NCI-H526 (cell line): ENCODE results near the gene PGA5.
A peak's percentile ranks its signal among the peaks of the same experiment; 100 is the strongest.
"Not testable (repeated sequence)": the region's sequence is repeated elsewhere in the genome, so short reads cannot be mapped to it uniquely, and the experiment has no call there.

Source experiments
- DNase-seq, 2 experiments: peaks; one replicate each; lab custom pipeline; 2025; lab: John Stamatoyannopoulos, UW

The PGA5 gene

DNA sequence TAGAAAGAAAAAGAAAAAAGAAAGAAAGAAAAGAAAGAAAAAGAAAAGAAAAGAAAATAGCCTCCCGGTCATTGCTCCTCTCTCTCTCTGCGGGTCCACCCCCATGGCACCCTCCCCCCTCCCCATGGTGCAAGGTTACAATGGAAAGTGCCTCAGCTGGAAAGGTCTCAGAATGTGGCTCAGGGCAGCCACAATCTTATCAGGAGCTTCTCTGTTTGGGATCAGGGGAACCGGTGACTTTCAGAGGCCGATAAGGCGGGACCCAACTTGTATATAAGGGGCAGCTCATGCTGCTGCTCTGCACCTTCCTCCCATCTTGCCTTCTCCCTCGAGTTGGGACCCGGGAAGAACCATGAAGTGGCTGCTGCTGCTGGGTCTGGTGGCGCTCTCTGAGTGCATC, at the start of gene PGA5:
TSS of gene PGA5 (plus strand) at position 301 of the 400 bp plus-strand sequence. CDS start at position 353, 52 bp downstream.
- not testable (repeated sequence) for DNase-seq

DNA sequence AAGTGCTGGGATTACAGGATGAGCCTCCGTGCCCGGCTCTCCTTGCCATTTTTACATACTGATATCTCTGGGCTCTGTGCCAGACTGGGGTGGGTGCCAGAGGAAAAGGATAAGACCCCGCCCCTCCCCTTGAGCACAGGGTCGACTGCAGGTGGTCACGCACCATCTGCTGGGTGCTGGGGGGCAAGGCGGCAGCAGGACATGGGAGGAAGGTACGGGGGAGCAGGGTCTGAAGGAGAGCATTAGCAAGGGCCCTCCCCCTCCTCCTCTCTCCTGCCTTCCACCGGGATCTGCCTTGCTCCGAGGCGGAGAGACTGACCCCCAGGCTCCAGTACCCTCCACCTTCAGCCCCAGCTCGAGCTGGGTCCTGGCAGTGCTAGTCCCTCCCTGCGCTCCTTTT, 47.4 kb upstream of the PGA5 start:
- no peak for DNase-seq

DNA sequence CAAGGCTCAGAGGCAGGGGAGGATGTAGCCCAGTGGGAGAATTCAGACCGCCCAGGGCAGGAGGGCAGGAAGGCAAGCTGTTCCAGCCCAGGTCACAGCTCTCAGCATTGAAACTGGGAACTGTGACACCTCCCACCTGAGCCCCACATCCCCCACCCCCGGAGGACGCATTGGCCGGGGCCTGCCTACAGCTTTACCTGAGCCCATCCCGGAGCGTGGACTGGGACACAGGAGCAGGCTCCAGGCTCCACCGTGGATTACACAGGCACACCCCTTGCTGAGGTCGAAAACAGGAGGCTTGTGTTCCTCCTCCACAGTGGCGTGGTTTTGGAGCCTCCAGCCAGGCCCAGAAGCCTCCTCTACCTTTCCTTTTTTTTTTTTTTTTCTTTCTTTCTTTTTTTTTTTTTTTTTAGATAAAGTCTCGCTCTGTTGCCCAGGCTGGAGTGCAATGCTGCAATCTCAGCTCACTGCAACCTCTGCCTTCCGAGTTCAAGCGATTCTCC, 46.8 kb upstream of the PGA5 start:
- no peak for DNase-seq

DNA sequence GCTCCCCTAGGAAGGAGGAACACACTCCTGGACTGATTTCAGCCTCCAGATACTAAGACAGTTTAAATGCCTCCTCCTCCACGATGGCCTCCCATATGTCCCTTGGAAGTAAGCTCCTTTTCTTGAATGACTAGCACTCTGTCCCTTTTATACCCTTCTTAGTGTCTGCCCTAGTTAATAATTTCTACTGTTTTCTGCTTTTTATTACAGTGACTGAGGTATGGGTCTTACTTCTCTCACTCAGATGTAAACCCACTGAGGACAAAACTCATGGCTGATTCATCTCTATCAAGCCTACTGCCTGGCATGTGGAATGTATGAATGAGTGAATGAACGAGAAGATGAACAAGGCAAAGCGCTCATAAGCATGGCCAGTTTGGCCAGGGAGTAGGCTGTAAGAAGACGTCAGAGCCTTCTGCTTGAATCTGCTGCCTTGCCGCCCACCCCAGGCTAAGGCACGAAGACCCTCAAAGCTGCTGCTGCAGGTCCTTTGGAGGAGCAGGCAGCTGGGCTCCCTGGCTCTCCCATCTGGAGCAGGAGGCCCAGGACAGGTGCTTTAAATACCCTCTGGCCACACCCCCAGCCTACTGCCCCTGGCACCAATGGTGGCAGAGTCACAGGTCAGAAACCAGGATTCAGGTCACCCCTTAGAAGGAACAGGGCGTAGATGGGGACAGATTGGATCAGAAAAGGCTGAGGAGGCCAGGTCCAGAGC, 45.8 kb upstream of the PGA5 start:
- DNase-seq, result no peak

DNA sequence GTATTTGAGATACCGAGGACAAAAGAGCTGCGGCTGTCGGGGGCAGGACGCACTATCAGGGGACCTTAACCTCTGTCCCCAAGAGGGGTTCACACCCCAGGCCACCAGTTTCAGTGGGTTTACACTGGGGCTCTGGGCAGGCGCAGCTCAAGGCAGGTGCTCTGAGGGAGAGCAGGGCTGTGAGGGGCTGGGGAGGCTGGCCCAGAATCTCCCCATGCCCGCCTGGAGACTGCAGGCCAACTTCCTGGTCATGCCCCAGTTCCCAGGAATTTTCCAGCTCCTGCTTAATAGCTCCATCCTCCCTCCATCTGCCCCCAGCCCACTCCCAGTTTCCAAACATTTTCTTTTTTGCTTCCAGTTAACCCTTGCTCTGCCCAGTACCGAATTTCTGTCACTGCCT, 45.3 kb upstream of the PGA5 start:
- DNase-seq, result peak in 1 of 2 experiments; percentile 20

DNA sequence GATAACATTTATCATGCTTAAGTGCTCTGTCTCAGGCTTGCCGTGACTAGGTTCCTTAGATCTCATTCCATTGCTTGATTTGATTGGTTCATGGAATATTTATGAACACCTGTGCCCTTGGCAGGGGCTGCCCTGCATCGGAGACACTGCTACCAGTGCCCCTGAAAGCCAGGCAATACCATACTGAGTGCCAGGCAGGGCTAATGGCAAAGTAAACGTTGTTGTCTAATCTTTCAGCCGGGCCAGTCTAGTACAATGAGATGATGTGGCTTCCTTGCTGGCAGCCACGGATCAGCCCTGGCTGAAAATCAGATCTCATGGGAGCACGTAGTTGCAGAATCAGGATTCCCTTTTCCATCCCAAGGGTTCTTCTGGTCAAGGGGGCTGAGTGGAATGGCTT, 42.6 kb upstream of the PGA5 start:
- no peak for DNase-seq

DNA sequence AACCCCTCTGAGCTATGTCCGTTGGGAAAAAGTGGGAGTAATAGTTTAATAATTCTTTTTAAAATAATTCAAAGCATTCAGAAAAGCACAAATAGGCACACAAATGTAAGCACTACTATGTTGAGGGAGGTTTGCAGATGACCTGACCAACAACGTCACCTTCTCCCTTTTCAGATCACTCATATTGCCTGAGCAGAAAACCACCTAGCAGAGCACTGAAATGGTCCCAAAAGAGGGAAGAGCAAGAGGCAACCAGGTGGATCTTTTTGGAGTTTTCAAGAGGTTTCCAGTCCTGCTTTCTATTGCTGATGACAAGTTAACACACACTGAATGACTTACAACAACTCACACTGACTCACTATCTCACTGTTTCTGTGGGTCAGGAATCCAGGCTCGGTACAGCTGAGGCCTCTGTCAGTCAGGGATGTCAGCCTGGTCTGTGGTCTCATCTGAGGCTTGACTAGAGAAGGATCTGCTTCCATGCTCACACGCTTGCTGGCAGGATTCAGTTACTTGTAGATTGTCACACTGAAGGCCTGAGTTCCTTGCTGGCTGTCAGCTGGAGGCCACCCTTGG, 41.9 kb upstream of the PGA5 start:
- DNase-seq, result no peak

DNA sequence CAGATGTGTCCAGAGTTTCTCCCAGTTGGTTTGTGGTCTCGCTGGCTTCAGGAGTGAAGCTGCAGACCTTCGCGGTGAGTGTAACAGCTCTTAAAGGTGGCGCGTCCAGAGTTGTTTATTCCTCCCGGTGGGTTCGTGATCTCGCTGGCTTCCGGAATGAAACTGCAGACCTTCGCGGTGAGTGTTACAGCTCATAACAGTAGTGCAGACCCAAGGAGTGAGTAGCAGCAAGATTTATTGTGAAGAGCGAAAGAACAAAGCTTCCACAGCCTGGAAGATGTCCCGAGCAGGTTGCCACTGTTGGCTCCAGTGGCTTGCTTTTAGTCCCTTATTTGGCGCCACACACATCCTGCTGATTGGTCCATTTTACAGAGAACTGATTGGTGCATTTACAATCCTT, 39.5 kb upstream of the PGA5 start:
- no peak for DNase-seq

DNA sequence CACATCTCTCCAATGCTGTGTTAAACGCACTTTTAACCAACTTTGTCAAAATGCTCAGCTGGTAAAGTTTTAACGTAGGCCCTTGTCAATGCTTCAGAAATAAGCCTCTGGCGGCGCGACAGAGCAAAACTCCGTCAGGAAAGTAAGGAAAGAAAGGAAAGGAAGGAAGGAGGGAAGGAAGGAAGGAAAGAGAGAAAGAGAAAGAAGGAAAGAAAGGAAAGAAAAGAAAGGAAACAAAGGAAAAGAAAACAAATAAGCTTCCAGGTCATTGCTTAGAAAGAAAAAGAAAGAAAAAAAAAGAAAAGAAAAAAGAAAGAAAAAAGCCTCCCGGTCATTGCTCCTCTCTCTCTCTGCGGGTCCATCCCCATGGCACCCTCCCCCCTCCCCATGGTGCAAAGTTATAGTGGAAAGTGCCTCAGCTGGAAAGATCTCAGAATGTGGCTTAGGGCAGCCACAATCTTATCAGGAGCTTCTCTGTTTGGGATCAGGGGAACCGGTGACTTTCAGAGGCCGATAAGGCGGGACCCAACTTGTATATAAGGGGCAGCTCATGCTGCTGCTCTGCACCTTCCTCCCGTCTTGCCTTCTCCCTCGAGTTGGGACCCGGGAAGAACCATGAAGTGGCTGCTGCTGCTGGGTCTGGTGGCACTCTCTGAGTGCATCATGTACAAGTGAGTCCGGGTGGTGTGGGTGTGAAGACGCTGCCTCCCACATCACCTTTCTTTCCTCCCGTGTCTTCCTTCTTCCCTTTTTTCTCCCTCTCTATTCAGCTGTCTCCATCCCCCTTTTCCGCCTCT, 37.8 kb upstream of the PGA5 start, which contains the start of gene PGA3:
TSS of gene PGA3 (plus strand) at position 566 of the 797 bp plus-strand sequence. CDS start at position 616, 50 bp downstream.
- DNase-seq, result not testable (repeated sequence)

DNA sequence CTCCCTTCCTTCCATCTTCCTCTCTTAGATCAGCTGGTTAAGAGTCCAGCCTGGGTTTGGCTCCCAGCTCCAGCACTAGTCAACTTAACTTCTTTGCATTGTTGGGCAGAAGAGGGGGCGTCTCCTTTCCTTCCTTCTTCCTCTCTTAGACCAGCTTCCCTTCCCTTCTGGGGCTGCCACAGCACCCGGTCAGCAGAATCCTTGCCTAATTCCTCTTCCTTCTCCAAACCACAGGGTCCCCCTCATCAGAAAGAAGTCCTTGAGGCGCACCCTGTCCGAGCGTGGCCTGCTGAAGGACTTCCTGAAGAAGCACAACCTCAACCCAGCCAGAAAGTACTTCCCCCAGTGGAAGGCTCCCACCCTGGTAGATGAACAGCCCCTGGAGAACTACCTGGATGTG, 37.1 kb upstream of the PGA5 start:
- not testable (repeated sequence) for DNase-seq

DNA sequence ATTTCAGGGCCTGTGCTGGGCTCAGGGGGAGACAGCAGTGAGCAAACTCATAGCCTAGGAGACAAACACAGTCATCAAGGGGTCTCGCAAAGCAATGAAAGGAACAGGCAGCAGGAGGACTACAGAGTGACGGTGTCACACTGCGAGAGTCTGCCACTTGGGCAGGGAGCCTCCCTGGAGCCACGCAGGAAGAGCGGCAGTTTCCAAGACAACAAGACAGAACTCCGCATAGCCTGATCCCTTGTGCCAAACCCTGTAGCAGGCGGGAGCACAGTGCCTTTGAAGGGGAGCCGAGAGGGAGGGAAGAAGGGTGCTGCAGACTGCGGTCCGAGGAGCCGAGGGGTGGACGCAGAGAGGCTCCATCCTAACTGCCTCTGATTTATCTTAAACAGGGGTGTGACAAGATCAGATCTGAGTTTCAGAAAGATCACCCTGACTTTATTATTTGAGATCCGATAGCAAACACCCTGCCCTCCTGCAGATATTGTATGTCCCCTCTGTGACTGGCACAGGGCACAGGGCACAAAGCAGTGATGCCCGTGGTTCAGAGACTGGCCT, 36.4 kb upstream of the PGA5 start:
- DNase-seq, result not testable (repeated sequence)

DNA sequence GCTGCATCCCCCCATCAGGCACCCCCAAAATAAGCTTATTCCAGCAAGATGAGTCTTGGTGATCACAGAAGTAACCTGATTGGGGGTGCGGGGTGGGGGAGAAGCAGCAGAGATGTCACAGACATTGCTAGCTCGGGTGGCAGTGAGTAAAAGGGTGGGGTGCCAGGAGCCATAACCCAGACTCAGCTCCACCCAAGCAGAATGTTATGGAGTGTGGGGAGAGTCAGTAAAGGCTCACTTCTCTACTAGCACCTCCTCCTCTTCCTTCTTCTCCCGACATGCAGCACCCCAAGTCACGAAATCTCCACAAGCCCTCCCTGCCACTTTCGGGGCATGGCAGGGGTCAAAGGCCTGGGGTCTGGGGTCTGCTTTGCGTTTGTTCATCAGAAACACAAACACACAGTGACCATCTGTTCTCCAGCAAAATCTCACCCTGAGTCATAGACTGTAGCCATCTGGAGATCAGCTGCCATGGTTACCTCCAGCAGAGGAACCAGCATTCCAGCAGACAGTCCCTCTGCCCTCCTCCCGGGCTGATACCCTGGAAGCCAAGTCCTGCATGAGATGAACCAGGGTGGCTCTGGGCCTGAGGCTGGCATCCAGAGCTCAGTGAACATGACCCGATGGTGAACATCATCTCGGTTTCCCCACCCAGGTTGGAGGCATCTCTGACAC, 33.2 kb upstream of the PGA5 start:
- DNase-seq, result not testable (repeated sequence)

DNA sequence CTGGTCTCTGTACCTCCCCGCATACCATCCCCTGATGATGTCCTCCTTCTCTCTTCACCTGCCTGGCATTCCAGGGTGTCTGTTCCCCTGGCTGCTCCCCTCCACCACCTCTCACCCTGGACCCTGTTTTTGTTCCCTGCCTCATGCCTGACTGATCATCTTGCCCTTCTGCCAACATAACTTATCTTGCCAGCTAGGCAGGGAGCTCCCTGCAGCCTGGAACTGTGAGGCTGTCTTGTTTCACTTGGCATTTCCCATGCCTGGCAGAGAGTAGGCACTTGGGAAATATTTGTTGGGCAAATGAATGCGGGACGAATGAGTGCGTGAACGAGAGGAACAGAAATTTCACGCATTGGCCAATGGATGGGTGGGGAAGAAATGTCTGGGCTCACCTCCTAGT, 30.3 kb upstream of the PGA5 start:
- DNase-seq, result not testable (repeated sequence)

DNA sequence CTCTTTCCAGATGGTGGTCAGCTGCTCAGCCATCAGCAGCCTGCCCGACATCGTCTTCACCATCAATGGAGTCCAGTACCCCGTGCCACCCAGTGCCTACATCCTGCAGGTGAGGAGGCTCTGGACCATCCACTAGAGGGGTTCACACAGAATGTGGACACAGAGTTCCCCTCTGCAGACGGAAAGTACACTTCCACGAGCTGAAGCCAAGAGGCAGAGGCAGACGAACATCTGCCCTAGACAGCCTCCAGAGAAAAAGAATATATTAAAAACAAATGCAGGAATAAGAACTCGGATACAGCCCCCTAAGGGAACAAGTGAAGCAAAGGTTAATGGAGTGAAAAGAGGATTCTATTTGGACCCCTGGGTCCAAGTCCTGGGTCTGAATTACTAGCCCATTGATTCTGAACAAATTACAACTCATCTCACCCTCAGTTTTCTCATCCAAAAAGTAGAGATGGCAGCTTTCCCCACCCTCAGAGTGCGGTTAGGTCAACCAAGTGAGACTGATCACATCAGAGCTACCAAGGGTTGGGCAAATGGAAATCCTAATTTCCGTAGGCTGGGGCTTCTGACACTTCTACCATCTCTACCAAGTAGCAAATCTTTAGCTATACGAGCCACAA, 29.5 kb upstream of the PGA5 start:
- not testable (repeated sequence) for DNase-seq

DNA sequence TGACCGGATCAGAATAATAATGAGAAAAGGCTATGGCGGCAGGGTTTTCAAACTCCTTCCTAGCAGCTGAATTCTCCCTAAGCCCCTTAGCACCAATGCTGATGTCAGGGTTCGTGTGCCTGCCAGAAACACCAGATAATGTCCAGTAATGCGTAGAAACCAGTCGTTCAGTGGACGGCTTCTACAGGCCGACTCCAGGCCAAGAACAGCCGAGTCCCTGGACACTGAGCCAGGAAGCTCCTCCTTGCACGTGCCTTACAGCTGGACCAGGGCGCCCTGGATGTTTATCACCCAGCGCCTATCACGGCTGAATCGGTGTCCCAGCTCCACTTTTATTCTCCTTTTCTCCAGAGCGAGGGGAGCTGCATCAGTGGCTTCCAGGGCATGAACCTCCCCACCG, 28.8 kb upstream of the PGA5 start:
- DNase-seq, result not testable (repeated sequence)

DNA sequence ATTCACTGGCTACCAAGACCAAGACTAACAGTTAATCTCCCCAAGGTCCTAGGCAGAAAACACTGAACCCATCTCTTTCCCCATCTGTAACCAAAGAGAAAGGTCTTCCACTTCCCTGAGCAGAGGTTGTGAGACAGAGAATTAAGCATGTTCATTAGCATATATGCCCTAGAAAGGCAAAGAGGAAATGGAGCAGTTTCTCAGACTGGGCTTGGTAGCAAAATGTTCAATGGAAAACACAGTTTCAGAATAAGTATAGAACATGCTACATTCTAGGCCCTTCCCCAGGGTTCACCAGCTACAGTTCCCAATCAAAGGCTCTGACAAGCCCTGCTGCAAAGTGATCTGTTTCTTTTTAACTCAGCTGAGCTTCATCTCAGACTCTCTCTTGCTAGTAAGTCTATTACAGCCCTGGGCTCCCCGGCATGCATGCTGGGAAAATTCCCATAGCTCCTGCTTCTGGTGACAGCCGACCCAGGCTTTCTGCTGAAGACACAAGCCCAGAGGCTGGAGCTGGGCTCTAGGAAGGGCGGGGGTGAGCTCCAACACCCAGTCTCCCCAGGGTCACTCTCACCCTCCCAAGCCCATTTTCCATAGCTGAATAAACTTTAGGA, 27.2 kb upstream of the PGA5 start:
- not testable (repeated sequence) for DNase-seq

DNA sequence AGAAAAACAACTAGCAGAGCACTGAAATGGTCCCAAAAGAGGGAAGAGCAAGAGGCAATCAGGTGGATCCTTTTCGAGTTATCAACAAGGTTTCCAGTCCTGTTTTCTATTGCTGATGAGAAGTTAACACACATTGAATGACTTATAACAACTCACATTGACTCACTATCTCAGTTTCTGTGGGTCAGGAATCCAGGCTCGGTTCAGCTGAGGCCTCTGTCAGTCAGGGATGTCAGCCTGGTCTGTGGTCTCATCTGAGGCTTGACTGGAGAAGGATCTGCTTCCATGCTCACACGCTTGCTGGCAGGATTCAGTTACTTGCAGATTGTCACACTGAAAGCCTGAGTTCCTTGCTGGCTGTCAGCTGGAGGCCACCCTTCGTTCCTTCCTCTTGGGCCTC, 22.7 kb upstream of the PGA5 start:
- not testable (repeated sequence) for DNase-seq

DNA sequence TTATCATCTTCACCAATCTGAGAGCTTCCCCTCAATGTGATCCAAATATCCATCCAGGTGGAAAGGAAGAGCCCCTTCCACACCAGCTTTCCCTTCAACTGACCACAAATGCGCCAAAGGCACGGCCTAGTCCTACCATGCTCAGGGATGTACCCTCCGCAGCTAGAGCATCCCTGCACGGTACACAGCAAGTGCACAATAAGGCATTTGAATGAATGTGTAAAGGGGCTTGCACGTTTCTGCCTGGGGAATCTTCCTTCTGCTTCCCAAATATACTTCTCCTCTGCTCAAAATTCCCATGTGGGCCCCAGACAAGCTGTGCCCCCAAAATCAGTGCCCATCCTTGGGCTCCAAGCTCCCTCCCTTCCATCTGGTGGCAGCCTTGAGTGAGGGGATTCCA, 22.0 kb upstream of the PGA5 start:
- DNase-seq, result not testable (repeated sequence)

DNA sequence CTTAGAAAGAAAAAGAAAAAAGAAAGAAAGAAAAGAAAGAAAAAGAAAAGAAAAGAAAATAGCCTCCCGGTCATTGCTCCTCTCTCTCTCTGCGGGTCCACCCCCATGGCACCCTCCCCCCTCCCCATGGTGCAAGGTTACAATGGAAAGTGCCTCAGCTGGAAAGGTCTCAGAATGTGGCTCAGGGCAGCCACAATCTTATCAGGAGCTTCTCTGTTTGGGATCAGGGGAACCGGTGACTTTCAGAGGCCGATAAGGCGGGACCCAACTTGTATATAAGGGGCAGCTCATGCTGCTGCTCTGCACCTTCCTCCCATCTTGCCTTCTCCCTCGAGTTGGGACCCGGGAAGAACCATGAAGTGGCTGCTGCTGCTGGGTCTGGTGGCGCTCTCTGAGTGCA, 18.9 kb upstream of the PGA5 start, which contains the start of gene PGA4:
TSS of gene PGA4 (plus strand) at position 301 of the 400 bp plus-strand sequence. CDS start at position 355, 54 bp downstream.
- not testable (repeated sequence) for DNase-seq

DNA sequence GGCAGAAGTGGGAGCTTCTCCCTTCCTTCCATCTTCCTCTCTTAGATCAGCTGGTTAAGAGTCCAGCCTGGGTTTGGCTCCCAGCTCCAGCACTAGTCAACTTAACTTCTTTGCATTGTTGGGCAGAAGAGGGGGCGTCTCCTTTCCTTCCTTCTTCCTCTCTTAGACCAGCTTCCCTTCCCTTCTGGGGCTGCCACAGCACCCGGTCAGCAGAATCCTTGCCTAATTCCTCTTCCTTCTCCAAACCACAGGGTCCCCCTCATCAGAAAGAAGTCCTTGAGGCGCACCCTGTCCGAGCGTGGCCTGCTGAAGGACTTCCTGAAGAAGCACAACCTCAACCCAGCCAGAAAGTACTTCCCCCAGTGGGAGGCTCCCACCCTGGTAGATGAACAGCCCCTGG, 18.3 kb upstream of the PGA5 start:
- DNase-seq, result not testable (repeated sequence)
